ENCODE data around the gene ZNF93. TPM values are rescaled to one million over a fixed set of nuclear protein-coding genes. Genes with fewer than 3 reads are reported as not detected.

The ZNF93 gene
- total RNA-seq, 4 donors from 2014 or later: 6.0 to 12.5 (median 7.2) TPM

DNA sequence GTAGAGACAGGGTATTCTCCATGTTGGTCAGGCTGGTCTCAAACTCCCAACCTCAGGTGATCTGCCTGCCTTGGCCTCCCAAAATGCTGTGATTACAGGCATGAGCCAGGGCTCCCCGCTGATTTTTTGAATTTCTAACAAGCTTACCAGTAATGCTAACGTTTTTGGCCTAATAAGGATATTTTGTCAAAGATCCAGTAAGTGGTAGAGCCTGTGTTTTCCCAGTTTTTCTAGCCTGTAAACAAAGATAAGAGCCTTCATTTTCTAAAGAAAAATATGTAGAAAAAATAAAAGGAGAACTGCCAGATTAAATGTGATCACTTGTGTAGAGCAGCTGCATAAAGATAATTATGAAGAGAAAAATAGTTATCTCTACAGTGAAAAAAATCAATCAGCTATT is 37.7 kb downstream of the ZNF93 start:
- H3K36me3 ChIP-seq: peaks cover 7% of the 10 kb centered on the region
- TF ChIP-seq, protein P1, sequence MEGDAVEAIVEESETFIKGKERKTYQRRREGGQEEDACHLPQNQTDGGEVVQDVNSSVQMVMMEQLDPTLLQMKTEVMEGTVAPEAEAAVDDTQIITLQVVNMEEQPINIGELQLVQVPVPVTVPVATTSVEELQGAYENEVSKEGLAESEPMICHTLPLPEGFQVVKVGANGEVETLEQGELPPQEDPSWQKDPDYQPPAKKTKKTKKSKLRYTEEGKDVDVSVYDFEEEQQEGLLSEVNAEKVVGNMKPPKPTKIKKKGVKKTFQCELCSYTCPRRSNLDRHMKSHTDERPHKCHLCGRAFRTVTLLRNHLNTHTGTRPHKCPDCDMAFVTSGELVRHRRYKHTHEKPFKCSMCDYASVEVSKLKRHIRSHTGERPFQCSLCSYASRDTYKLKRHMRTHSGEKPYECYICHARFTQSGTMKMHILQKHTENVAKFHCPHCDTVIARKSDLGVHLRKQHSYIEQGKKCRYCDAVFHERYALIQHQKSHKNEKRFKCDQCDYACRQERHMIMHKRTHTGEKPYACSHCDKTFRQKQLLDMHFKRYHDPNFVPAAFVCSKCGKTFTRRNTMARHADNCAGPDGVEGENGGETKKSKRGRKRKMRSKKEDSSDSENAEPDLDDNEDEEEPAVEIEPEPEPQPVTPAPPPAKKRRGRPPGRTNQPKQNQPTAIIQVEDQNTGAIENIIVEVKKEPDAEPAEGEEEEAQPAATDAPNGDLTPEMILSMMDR (IDR thresholded peaks at IDR 0.05): no peak
- TF ChIP-seq EP300 (IDR thresholded peaks at IDR 0.05) (no peak), POLR2A (IDR thresholded peaks at IDR 0.05) (no peak), POLR2AphosphoS5 (IDR thresholded peaks at IDR 0.05) (no peak)
- 30% methylated on average over 2 of the region's 2 CpGs for WGBS
- no peak for DNase-seq (ENCODE audit: low spot score in 2 of 2)
- H3K9me3 ChIP-seq: peaks cover 66% of the 10 kb centered on the region
- H3K27me3 ChIP-seq: no peaks in the 10 kb centered on the region
- H3K27ac ChIP-seq: no peak overlapping the region
- H3K4me1 ChIP-seq: no peaks in the 10 kb centered on the region
- H3K4me3 ChIP-seq: no peak overlapping the region

DNA sequence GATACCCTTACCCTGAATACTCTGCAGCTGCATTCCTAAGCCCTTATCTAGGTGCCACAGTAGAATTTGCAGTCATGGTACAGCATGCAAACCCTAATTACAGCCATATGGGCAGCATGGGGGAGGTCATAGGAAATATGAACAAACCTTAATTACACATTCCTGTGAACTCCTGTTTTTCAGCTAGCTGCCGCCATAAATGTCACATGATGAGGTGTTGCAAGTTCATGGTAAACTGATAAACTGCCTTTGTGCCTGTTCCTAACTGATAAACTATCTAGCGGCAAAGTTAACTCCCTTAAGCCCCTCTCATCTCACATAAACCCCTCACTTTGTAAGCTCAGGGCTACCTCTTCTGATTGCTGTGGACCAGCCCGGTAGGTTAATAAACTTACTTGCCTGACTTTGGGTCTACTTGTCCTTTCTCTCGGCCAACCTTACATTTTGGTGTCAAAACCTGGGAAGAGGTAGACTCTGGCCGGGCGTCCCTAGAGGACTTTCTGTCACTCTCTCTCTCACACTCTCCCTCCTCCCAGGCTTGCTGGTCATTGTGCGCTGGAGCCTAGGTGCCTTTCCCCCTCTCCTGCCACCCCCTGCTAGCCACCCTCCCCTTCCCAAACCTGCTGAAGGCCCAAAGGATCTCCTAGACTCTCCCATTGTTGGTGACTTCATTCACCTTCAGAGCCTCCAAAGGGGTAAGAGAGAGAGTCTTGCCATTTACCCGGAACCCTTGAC is 43.3 kb downstream of the ZNF93 start:
- no peak for TF ChIP-seq POLR2AphosphoS5 (IDR thresholded peaks at IDR 0.05)
- TF ChIP-seq, protein P1 (IDR thresholded peaks at IDR 0.05): no peak
- no peak for TF ChIP-seq EP300 (IDR thresholded peaks at IDR 0.05)
- TF ChIP-seq POLR2A (IDR thresholded peaks at IDR 0.05): no peak

DNA sequence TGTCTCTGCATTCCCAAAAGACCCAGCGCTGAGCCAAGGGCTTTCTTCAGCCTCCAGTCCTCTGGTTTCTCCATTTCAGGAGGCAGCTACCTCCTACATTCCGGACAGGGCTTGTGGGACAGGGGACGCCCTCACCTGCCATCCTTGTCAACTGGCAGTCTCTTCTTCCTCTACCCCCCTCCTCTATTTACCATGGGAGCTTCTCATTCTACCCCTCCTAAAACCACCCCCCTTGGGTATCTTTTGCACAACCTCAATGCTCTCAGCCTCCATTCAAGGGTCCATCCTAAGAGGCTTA is 43.8 kb downstream of the ZNF93 start:
- H3K4me3 ChIP-seq: no peak overlapping the region
- 100% methylated on average over 3 of the region's 3 CpGs for WGBS
- no peaks in the 10 kb centered on the region for H3K36me3 ChIP-seq
- no peaks in the 10 kb centered on the region for H3K27me3 ChIP-seq
- no peaks in the 10 kb centered on the region for H3K4me1 ChIP-seq
- H3K27ac ChIP-seq: no peak overlapping the region
- peaks cover 17% of the 10 kb centered on the region for H3K9me3 ChIP-seq
- no peak for DNase-seq (ENCODE audit: low spot score in 2 of 2)
- TF ChIP-seq, protein P1 (IDR thresholded peaks at IDR 0.05): no peak
- no peak for TF ChIP-seq POLR2AphosphoS5 (IDR thresholded peaks at IDR 0.05)
- TF ChIP-seq EP300 (IDR thresholded peaks at IDR 0.05): no peak
- no peak for TF ChIP-seq POLR2A (IDR thresholded peaks at IDR 0.05)

More for the DNA sequence above, 43.3 kb downstream of the ZNF93 start:
- Histone ChIP-seq H3K27ac (no peak overlapping the region), H3K4me1 (no peaks in the 10 kb centered on the region), H3K9me3 (peaks cover 22% of the 10 kb centered on the region), H3K36me3 (no peaks in the 10 kb centered on the region), H3K27me3 (no peaks in the 10 kb centered on the region), H3K4me3 (no peak overlapping the region)
- DNase-seq (ENCODE audit: low spot score in 2 of 2): no peak
- 88% methylated on average over 8 of the region's 8 CpGs for whole genome bisulfite sequencing

DNA sequence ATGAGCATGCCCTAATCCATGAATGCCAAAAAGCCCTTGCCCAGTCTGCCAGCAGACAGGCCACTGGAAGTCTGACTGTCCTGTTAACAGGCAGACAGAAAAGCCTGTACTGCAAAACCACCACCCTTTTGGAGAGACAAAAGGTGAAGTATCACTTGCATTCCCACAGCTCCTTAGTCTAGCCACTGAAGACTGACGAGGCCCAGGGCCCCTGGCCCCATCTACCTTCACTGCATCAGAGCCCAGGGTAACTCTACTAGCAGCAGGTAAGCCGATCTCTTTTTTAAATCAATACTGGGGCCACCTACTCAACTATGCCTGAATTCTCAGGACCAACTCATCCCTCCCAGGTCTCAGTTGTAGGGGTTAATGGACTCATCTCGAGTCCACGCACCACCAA is 45.5 kb downstream of the ZNF93 start:
- TF ChIP-seq, protein P1 (IDR thresholded peaks at IDR 0.05): no peak
- TF ChIP-seq POLR2A (IDR thresholded peaks at IDR 0.05) (no peak), EP300 (IDR thresholded peaks at IDR 0.05) (no peak), POLR2AphosphoS5 (IDR thresholded peaks at IDR 0.05) (no peak)
- 92% methylated on average over 4 of the region's 4 CpGs for WGBS
- H3K4me1 ChIP-seq: no peaks in the 10 kb centered on the region
- no peaks in the 10 kb centered on the region for H3K27me3 ChIP-seq
- no peak overlapping the region for H3K4me3 ChIP-seq
- no peaks in the 10 kb centered on the region for H3K36me3 ChIP-seq
- no peak for DNase-seq (ENCODE audit: low spot score in 2 of 2)
- H3K9me3 ChIP-seq: peaks cover 3% of the 10 kb centered on the region
- no peak overlapping the region for H3K27ac ChIP-seq

DNA sequence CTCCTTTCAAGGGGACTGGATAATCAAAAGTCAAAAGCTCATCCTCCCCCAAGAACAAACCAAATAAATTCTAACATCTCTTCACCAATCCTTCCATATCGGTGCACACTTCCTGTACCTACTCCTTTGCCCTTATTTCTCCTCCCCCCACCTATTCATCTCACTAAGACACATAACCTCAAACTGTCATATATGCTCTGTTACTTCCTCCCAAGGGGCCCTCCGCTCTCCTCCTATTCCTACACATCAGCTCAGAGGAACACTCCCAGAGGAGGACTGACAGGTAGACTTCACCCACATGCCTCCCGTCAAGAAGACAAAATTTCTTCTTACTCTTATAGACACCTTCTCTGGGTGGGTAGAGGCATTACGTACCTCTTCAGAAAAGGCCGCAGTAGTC is 48.1 kb downstream of the ZNF93 start:
- Histone ChIP-seq H3K4me3 (no peak overlapping the region), H3K27ac (no peak overlapping the region), H3K4me1 (no peaks in the 10 kb centered on the region), H3K36me3 (no peaks in the 10 kb centered on the region), H3K27me3 (no peaks in the 10 kb centered on the region), H3K9me3 (no peaks in the 10 kb centered on the region)
- no peak for TF ChIP-seq POLR2A (IDR thresholded peaks at IDR 0.05)
- no peak for TF ChIP-seq EP300 (IDR thresholded peaks at IDR 0.05)
- TF ChIP-seq, protein P1 (IDR thresholded peaks at IDR 0.05): no peak
- TF ChIP-seq POLR2AphosphoS5 (IDR thresholded peaks at IDR 0.05): no peak
- WGBS: 85% methylated on average over 5 of the region's 5 CpGs
- no peak for DNase-seq (ENCODE audit: low spot score in 2 of 2)

All from suprapubic skin (tissue), 4 donors.